Omental fat pad (tissue), 4 donors: ENCODE data around the gene ARHGAP6. TPM values are rescaled to one million over a fixed set of nuclear protein-coding genes. Genes with fewer than 3 reads are reported as not detected.
"Not testable (repeated sequence)": the region's sequence is repeated elsewhere in the genome, so short reads cannot be mapped to it uniquely, and the experiment has no call there.

Experiments used
- ATAC-seq: fragments of 150-250 bp; one replicate; pipeline ENCODE4 v1.9.1; 2016; ENCODE audit warnings: mild to moderate bottlenecking, moderate library complexity; ENCODE audit not compliant: low FRiP score
- DNase-seq: peaks from one replicate; pipeline ENCODE4 v3.0.0-alpha.2; 2019; ENCODE audit warnings: low spot score
- CTCF ChIP-seq, 3 donors: fragments of 450-650 bp; IDR thresholded peaks; one replicate each; pipeline ENCODE4 v1.5.1; 2016 to 2017; ENCODE audit warnings: antibody characterized with exemption in 3 of 3, mild to moderate bottlenecking in 3 of 3, moderate library complexity in 2 of 3
- total RNA-seq, 4 donors: library from RNA; depleted of rRNA; stranded (reverse); fragments of >200 nt; gene quantifications; one replicate each; pipeline ENCODE4 v1.1.0, GENCODE V29; 2016

ARHGAP6 gene
- total RNA-seq, 4 donors from 2014 or later = 20.4 to 45.5 (median 25.1) TPM

GRCh38 chrX:11589641-11590040 is 76.1 kb downstream of the ARHGAP6 start:
- no peak for TF ChIP-seq CTCF (IDR thresholded peaks at IDR 0.05)
- ATAC-seq (peak; percentile 51), DNase-seq (no peak)

GRCh38 chrX:11588097-11588496 is 77.6 kb downstream of the ARHGAP6 start:
- no peak for TF ChIP-seq CTCF (IDR thresholded peaks at IDR 0.05)
- no peak for ATAC-seq
- no peak for DNase-seq

GRCh38 chrX:11585174-11585573 is 80.5 kb downstream of the ARHGAP6 start:
- TF ChIP-seq CTCF (IDR thresholded peaks at IDR 0.05) = no peak
- DNase-seq (no peak), ATAC-seq (no peak)

- DNase-seq = no peak
- no peak for TF ChIP-seq CTCF (IDR thresholded peaks at IDR 0.05)
These were observed 84.9 kb downstream of the ARHGAP6 start for GRCh38 chrX:11580789-11581188.

GRCh38 chrX:11579636-11580600 is 85.8 kb downstream of the ARHGAP6 start:
- no peak for DNase-seq
- ATAC-seq = peak; percentile 69
- no peak for TF ChIP-seq CTCF (IDR thresholded peaks at IDR 0.05)

More at GRCh38 chrX:11580789-11581188, 84.9 kb downstream of the ARHGAP6 start:
- no peak for ATAC-seq

- DNase-seq, ATAC-seq: not testable (repeated sequence)
These were observed 87.4 kb downstream of the ARHGAP6 start for GRCh38 chrX:11578301-11578700.

GRCh38 chrX:11577603-11578002 is 88.1 kb downstream of the ARHGAP6 start:
- no peak for TF ChIP-seq CTCF (IDR thresholded peaks at IDR 0.05)

More at GRCh38 chrX:11577603-11578002, 88.1 kb downstream of the ARHGAP6 start:
- DNase-seq = no peak
- no peak for ATAC-seq
